GM18861 (cell line): ENCODE results near the gene PCAT6.

Source experiments
- ATAC-seq: cut with Tn5 transposase; IDR thresholded peaks from one replicate; pipeline ENCODE4 v1.9.1; 2021; ENCODE audit not compliant: unreplicated experiment

The PCAT6 gene

GRCh38 chr1:202844259-202844658, 33.5 kb downstream of the PCAT6 start:
- no peak for ATAC-seq

- no peak for ATAC-seq
Observed at GRCh38 chr1:202844935-202845334, 34.2 kb downstream of the PCAT6 start.

GRCh38 chr1:202848191-202848542, 37.4 kb downstream of the PCAT6 start:
- no peak for ATAC-seq

- ATAC-seq, result no peak
Observed at GRCh38 chr1:202850593-202851362, 40.0 kb downstream of the PCAT6 start.

- no peak for ATAC-seq
Observed at GRCh38 chr1:202852163-202852904, 41.6 kb downstream of the PCAT6 start.

GRCh38 chr1:202854787-202855186, 44.0 kb downstream of the PCAT6 start:
- no peak for ATAC-seq

GRCh38 chr1:202856014-202856413, 45.3 kb downstream of the PCAT6 start:
- no peak for ATAC-seq

GRCh38 chr1:202857136-202857610, 46.4 kb downstream of the PCAT6 start:
- ATAC-seq, result no peak

- ATAC-seq, result no peak
Observed at GRCh38 chr1:202858331-202858730, 47.6 kb downstream of the PCAT6 start.

- ATAC-seq, result no peak
Observed at GRCh38 chr1:202858789-202859414, 48.1 kb downstream of the PCAT6 start.

- ATAC-seq, result no peak
Observed at GRCh38 chr1:202860744-202861419, 50.1 kb downstream of the PCAT6 start.
